Inflammatory macrophage (primary cell): ENCODE data around the gene RPS27.
A peak's percentile ranks its signal among the peaks of the same experiment; 100 is the strongest.

ENCODE experiments used
- DNase-seq, 2 donors: peaks; one replicate each; pipeline ENCODE4 v3.0.0-alpha.2; 2020 to 2022
- total RNA-seq, 18 experiments: gene quantifications; one replicate each; lab custom pipeline; 2026; ENCODE audit warnings: mixed read lengths in 6 of 18, inconsistent platforms in 2 of 18; lab: John Stamatoyannopoulos, UW

RPS27 gene
- 143 to 329 (median 251) reads per million in 18 experiments for total RNA-seq

DNA sequence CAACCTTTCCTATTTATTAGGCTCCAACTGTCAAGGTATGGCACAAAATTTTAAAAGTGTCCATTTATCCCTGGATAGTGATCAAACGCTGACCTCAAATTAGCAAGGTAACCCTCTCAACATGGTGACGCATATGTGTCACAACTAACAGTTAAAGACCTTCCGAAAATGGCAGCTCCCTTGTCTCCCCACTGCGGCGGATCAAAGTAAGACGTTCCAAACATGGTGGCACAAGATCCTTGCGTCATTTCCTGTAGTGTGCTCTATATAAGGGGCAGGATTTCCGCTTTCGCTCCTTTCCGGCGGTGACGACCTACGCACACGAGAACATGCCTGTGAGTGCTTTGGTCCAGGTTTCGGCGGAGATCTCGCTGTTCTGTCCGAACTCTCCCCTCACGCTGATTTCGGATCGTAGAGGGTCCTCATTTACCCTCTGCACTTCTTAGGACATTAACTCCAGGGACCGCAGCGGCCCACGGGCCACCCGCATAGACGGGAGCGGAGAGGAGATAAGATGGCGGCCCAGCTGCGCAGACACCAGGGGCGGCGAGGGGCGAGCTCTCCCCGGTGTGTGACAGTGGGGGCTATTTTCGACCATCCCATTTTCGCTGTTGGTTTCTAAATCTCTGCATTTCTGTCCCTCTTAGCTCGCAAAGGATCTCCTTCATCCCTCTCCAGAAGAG, at the start of gene RPS27:
RPS27 (plus strand) TSS at position 295 of the 683 bp plus-strand sequence; CDS start at position 330, 35 bp downstream.
- DNase-seq: peak; percentile 97 to 98

DNA sequence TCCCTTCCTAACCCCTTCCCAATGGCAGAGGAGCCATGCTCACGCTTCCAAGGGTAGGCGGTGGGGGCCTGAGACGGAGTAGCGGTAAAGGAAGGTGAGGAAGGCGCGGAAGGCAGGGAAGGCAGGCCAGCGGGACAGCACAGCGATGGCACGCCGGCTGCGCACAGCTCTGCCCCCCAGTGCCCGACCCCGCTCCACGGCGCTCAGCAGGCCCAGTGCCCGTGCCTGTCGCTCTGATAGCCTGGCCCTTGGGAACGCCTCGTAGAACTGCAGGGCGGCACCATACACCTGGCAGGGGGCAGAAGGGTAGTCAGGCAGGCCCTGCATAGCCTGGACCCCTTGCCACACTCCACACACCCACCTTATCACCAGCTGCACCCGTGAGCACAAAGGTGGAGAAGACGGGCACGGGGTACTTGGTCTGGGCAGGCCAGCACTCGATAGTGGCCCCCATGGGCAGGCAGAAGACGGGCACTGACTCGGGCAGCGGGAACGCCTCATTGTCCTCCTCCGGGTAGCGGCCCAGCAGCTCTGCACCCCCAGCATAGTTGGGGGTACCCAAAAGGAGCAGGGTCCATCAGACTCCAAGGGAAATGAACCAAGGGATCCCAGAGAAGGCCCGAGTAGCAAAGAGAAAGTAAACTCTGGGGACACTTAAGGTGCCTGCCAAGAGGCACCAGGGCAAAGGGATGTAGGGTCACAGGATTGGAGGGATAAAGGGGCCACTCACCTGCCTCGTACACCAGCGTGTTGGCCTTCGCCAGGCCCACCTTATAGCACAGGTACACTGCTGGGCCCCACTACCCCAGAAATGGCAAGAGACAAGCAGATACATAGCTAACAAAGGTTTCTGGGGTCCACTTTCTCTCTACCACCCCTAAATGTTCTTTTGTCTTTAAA, 48.5 kb upstream of the RPS27 start:
- no peak for DNase-seq

DNA sequence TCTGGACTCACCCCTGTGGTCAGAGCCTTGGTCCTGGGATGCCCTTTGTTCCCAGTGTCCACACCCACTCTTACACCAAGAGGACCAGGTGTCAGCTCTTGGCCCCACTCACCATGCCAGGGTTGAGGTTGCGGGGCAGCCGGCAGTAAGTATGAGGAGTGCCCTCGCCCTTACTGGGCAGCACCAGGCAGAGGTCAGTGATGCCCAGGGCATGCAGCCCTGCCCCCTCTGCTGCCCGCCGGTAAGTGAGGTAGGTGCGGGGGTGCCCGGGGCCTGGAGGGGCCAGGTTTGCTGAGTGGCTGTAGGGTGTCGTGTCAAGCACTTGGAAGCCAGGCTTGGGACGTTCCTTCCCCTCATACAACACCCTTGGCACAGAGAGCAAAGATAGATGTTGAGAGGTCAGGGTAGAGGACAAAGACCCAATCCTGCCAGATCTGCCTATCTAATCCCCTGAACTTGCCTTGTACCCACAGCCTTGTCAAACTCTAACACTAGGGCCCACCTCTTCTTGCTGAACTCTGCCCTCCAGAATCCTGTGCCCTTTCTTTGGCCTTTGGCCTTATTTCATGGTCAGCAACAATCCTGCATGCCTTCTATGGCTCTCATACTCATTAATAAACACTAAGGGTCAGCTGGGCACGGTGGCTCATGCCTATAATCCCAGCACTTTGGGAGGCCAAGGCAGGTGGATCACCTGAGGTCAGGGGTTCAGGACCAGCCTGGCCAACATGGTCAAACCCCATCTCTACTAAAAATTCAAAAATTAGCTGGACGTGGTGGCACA, 47.6 kb upstream of the RPS27 start:
- no peak for DNase-seq

DNA sequence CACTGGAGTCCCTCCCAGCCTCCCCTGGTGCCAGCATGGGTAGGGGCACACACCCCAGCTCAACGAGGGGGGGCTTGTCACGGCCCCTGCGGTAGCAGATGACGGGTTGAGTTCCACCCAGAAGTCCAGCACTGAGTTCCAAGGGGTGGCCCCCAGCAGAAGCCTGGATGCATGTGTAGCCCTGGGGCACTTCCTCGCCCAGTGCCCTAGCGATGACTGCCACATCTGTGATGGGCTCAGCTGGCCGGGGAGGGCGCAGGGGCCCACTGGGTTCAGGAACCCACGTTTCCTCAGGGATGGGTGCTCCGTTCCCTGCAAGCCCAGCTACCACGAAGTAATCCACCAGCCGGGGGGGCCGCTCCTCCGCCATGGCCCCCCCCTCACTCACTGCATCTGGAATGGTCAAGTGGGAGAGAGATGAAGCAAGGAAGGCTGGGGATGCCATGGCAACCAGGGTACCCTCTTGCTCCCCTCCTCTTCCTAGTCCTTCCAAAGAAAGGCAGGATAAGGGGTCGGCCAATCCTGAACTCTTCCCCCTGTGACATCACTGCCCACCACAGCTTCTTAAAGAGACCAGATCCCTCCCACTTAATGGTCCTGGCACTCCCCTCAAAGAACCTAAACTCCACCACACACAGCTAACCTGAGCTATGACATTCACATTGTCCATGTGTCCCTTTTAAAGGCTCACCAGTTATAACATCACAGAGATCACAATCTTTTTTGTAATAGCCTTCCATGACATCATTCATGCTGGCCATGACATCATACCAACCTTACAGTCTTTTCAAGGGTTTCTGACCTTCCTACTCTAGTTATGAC, 46.3 kb upstream of the RPS27 start:
- DNase-seq: peak; percentile 74 to 76

DNA sequence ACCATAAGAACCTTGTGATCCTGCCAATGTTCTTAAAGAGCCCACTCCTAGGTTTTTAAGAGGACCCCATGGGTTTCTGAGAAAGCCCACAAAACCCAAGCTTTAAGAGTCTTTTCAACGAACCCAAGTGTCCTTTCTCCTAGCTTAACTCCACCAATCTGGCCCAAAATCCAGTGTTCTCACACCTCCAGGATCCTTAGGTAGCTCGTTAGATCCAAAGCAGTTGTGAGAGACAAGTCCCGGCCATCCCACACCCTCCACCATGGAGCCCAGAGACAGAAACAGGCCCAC, 45.8 kb upstream of the RPS27 start:
- DNase-seq: no peak

DNA sequence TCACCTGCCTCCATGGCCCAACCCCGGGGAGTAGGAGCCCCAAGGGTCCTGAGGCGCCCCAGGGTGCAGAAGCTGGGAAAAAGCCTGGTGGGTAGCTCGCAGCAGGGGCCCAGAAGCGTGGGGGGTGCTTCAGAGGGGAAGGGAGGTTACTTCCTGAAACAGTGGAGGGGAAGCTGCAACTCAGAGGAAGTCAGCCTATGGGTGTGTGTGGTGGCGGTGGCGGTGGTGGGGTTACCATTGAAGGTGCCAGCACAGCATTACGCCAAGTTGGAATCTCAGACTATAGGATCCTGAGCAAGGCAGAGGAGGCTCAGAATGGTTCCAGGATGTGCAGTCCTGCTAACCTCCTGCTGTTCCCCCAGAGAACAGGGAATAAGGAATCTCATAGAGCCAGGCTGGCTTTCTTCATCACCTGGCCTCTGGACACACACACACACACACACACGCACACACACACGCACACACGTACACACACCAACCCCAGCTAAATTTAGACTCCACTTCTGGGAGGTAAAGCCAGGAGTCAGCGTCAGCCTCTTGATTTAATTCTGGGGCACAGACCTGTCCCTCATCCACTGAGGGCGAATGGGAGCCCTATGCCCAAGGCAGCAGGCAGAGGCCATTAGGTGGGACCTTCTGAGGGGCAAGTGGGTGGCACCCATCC, 45.3 kb upstream of the RPS27 start:
- peak; percentile 92 to 95 for DNase-seq

DNA sequence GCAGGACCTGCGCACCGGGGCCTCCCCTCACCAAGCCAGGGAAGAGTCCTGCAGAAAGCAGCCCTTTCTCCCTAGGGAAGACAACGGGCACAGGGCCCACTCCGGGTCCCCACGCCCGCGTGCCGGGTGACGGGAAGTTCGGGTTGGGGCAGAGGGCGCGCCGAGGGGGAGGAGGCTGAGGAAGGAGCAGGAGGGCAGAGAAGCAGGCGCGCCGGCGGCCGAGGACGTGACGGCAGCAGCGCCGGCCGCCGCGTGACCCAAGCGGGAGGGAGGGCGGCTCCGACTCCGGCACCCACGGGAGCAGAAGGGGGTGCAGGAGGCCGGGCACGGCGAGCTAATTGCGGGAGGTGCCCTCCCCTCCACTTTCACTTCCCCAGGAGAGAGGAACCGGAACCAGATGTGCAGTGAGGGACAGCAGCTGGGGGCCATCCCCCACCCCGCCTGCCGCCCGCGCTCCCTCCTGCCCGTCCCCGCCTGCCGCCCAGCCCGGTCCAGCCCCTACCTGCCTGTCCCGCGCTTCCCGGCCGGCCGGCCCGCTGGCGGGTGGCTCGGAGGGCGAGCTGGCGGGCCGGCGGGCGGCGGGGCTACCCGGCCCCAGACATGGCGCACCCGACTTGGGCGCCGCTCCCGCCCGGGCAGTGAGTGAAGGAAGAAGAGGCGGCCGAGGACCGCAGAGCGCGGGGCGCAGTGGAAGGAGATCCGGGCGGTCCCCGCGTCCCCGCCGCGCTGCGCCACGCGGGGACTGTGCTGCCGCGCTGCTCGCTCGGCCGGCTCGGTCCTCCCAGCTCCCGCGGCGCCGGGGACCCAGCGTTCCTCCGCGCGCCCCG, 44.6 kb upstream of the RPS27 start:
- peak; percentile 98 to 99 for DNase-seq

DNA sequence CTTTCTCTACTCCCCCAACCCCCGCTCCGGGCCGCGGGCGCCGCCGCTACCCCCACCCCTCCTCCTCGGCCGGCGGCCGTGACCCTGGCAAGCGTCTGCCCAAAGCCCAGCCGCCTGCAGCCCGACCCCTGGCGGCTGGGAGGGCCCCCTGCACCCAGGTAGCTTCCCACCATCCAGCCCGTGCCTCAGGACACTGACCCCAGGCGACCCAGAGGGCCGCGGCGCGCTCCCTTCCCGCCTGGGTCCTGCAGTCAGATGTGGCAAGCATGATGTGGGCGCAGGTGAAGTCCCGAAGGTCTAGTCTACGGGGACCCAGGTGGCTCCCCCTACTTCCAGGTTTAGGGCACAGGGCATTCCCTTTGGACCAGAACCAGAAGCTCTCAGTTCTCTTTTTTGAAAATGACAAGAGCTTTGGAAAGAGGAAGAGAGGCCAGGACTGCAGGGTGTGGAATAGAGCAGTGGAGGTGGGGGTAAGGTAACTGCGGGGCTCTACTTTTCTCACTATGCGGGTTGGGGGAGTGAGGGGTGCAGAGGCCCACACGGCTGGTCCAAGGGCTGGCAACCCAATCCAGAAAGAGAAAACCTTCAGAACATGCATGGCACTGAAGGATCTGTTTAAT, 43.8 kb upstream of the RPS27 start, which contains the start of gene DENND4B:
DENND4B (minus strand) TSS at position 97 of the 620 bp plus-strand sequence. CDS start 2,344 bp downstream, outside the sequence.
- DNase-seq: peak; percentile 86 to 87

DNA sequence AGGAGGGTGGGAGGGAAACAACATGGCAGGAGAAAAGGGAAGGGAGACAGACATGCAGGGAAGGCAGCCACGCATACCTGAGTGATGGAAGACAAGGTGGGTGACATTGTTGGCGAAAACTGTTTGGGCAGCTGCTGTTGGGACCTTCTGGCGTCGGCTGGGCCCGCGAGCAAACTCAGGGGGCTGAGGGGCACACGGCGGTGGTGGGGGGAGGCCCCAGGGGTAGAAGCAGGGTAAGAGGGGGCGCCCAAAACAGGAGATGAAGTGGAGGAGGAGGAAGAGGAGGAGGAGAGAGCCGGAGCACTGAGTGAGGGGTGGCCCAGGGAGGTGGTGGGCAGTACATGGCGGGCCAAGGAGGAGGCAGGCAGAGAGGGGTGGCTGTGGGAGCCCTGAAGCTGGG, 39.4 kb upstream of the RPS27 start:
- DNase-seq: no peak

DNA sequence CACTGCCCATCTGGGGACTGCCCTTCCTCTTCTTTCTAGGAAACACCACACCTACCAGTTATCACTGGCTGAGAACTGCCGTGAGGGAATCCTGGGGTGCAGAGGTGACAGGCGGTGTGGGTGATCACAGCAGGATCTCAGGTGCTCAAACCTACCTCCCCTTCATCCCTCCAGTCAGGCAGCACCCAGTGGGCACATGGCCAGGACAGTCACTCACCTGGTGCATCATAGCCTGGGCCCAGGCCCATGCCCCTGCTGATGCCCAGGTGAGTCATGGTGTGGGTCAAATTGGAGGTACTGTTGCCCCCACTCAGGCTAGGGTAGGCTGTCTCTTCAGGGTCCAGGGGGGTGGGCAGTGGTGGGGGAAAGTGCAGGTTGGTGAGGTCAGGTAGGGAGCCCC, 38.8 kb upstream of the RPS27 start:
- no peak for DNase-seq

DNA sequence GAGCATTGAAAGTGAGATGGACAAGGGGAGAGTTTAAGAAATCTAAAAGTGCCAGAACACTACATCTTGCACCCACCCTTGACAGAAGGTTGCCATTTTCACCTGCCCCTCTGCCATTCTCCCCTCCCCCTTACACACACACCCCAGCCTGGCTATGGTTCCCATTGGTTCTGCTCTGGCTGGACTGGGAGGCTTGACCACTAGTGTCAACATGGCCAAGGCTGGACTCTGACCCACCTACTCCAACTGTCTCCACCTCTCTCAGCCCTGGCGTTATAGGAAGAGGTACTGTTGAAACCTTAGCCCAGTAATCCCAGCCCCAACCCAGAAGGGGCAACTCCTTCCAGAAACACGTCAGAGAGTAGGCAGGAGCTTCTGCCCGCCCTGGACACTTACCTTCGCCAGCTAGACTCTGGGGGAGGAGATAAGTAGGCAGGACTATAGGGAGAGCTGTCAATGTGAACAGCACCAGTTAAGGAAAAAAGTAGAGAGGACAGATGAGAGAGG, 36.6 kb upstream of the RPS27 start:
- no peak for DNase-seq

DNA sequence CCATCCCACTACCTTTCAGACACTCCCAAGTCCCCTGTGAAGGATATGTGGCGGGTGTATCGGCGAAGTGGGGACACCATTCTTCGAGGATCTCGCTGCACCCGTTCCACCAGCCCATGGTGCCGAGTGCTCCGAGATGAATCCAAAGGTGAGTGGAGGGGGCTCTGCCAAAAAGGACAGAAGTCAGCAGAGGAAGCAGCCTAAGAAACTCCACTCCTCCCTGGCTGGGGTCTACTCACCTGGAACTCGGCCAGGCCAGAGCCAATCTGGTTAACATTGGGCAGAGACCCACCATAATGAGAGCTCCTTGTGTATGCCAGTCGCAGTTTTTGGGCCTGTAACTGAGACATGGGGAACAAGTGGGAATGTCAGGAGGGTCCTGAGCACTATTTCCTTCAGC, 35.7 kb upstream of the RPS27 start:
- DNase-seq: no peak

DNA sequence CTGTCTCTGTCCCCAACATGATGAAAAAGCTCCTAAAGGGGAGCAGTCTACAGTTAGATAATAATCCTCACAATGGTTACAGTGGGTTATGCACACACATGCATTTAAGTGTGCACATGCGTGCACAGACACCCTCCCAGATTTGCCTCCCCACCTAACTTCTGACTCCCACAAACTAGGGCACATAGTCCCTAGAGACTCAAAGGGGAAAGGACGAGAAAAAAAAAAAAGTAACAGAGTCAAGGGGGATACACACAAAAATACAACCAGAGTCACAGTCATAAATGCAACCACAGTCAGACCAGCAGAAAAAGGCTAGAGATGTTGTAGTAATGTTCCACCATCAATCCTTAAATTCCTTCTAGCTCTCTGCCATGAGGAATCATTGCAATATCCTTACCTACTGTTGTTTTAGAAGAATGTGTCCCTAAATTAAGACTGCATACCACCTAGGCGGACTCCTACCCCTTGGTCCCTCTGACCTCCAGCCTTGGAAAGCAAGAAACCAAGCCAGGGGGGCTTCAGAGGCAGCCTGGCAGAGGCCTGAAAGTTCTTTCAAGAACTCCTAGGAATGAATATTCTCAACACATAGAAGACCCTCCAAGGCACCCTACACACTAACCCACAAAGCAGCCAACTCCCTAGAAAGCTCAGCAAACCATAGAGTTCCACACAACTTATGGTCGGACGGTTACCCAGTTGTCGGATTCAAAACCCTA, 33.4 kb upstream of the RPS27 start:
- no peak for DNase-seq

DNA sequence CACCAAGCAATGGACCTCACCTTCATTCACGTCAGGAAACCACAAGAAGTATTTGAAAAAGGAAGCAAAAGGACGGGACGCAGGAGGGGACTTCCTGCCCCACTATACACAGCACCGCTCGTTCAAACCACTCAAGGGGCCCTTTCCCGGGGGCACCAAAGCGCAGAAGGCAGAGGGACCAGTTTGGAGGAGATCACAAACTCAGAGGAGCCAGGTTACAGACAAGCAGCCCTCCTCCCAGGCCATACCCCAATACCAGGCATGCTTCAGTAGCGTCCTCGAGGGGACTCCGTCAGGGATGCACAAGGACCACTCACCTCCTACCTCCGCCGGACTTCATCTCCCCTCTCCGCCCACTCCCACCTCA, 32.8 kb upstream of the RPS27 start:
- no peak for DNase-seq

DNA sequence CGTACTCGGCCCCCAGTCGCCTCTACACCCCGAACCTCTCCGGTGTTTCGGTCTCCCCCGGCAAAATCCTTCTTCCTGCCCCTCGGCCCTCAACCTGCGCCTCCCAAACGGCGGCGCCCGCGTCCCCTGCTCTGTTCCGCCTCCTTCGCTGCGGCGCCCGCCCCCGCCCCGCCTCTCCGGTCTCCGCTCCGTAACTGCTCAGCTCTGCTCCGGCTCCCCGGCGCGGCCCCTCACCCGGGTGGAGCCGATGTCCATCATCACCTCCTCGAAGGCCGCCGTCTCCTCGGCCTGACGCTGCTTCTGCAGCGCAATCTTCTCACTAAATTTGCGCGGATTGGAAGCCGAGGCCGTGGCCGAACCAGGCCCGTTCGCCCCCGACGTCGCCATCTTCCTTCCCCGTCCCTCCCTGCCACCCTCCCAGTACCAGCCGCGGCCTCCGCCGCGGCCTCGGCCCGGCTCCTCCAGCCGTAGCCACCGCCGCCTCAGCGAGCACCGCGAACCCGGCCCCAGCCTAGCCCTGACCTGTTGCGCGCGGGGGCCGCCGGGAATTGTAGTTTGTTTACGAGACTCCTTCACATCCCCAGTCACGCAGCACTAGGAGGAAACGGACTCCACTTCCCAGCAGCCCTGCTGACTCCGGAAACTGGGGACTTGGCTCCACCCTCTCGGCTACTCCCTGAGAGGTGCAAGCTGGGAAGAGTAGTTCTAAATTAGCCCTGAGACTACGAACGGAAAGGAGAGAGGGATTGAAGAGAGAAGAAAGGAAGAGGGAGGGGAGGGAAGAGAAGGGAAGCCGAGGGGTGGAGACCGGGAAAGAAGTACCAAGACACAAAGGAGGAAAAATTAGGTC, 32.2 kb upstream of the RPS27 start, which contains the start of gene CRTC2:
CRTC2 (minus strand) TSS at position 502 of the 850 bp plus-strand sequence; CDS start at position 387, 115 bp downstream.
- DNase-seq: peak; percentile 97 to 98

DNA sequence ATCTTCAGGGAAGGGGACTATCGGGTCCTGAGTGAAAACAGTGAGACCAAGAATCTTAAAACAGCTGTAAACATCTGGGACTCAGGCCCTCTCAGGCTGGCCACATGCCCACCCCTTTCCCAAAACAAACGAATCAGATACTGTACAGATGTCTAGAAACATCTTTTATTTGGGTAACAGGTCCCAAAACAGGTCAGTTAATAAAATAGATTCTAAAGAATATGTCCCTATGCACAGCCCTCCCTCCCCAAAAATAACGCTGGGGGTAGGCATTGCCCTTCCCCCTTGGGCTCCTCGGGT, 31.7 kb upstream of the RPS27 start:
- DNase-seq: no peak

DNA sequence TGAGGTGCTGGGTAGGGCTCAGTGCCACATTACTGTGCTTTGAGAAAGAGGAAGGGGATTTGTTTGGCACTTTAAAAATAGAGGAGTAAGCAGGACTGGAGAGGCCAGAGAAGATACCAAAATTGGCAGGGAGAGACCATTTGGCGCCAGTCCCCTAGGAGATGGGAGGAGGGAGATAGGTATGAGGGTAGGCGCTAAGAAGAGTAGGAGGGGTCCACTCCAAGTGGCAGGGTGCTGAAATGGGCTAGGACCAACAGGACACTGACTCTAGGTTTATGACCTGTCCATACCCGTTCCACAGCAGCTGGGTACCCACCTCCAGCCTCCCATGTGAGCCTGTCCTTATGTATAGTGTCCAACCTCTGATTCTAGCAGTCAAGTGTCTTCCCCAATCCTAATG, 31.1 kb upstream of the RPS27 start:
- DNase-seq: no peak

DNA sequence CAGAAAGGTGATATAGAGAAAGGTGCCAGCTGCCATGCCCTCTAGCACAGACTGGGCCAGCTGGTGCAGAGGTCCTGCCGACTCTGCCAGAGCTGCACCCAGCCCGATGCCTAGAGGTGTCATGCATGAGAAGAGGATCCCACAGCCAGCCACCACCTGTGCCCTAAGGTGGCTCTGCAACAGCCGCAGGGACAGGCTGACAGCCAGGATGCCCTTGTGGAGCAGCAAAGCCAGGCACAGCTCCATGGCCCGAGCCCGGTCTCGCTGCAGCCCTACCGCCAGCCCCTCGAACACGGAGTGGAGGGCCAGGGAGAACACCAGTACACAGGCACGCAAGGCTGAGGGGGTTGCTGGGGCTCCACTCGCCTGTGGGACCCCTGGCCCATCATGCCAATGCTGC, 30.4 kb upstream of the RPS27 start:
- DNase-seq: no peak
